ENCODE data around the gene ATP6V0E2. TPM values are rescaled to one million over a fixed set of nuclear protein-coding genes. Genes with fewer than 3 reads are reported as not detected.
A peak's percentile ranks its signal among the peaks of the same experiment; 100 is the strongest.

The ATP6V0E2 gene
- total and polyA plus RNA-seq, 8 donors, result 6.8 to 66.3 (median 16.7) TPM

- intact Hi-C loops (cut with DNase I), result no loop called here
- Histone ChIP-seq H3K4me1 (peaks cover 14 to 46% (median 36%) of the 10 kb centered on the region in 3 donors), H3K4me3 (no peak overlapping the region), H3K9me3 (no peaks in the 10 kb centered on the region), H3K36me3 (no peaks in the 10 kb centered on the region), H3K27me3 (no peaks in the 10 kb centered on the region), H3K27ac (peak overlapping the region; percentile 48 to 82 (median 75))
- WGBS, 2 donors, result 40 to 42% methylated on average over 8 of the region's 8 CpGs
- ATAC-seq (no peak), DNase-seq (no peak), FAIRE-seq (no peak)
- TF ChIP-seq, protein P1, sequence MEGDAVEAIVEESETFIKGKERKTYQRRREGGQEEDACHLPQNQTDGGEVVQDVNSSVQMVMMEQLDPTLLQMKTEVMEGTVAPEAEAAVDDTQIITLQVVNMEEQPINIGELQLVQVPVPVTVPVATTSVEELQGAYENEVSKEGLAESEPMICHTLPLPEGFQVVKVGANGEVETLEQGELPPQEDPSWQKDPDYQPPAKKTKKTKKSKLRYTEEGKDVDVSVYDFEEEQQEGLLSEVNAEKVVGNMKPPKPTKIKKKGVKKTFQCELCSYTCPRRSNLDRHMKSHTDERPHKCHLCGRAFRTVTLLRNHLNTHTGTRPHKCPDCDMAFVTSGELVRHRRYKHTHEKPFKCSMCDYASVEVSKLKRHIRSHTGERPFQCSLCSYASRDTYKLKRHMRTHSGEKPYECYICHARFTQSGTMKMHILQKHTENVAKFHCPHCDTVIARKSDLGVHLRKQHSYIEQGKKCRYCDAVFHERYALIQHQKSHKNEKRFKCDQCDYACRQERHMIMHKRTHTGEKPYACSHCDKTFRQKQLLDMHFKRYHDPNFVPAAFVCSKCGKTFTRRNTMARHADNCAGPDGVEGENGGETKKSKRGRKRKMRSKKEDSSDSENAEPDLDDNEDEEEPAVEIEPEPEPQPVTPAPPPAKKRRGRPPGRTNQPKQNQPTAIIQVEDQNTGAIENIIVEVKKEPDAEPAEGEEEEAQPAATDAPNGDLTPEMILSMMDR (IDR thresholded peaks at IDR 0.05), result no peak
Observed at GRCh38 chr7:149883048-149883438, 9.3 kb downstream of the ATP6V0E2 start.

DNA sequence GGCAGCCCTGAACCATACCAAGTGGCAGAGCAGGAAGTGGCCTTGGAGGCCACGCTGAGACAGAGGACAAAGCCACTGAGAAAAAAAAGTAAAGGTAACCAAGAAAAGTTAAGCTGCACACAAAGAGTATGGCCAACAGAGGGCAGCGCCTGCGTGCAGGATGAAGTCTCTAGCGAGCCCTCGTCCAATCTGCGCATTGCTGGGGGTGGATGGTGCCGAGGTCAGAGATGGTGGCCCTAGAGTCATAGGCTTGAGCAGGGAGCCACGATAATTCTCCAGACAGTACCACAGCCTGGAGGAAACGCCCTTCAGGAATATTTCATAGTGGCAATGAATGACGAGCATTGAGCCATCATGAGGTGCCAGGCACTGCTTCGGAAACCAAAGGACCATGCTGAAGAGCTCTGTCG, 9.7 kb downstream of the ATP6V0E2 start:
- H3K27me3 ChIP-seq, result no peaks in the 10 kb centered on the region
- ATAC-seq, result peak; percentile 81 to 90 (median 84)
- no peaks in the 10 kb centered on the region for H3K9me3 ChIP-seq
- FAIRE-seq, result no peak
- peak; percentile 67 to 86 (median 80) for DNase-seq
- no peak overlapping the region for H3K4me3 ChIP-seq
- H3K27ac ChIP-seq, result peak overlapping the region; percentile 48 to 82 (median 75)
- TF ChIP-seq, protein P1 (IDR thresholded peaks at IDR 0.05), result peak; percentile 27 to 63 (median 54)
- WGBS, 2 donors, result 14 to 19% methylated on average over 12 of the region's 12 CpGs
- H3K4me1 ChIP-seq, result peaks cover 14 to 46% (median 36%) of the 10 kb centered on the region in 3 donors
- intact Hi-C loops (cut with DNase I), result no loop called here
- H3K36me3 ChIP-seq, result no peaks in the 10 kb centered on the region

DNA sequence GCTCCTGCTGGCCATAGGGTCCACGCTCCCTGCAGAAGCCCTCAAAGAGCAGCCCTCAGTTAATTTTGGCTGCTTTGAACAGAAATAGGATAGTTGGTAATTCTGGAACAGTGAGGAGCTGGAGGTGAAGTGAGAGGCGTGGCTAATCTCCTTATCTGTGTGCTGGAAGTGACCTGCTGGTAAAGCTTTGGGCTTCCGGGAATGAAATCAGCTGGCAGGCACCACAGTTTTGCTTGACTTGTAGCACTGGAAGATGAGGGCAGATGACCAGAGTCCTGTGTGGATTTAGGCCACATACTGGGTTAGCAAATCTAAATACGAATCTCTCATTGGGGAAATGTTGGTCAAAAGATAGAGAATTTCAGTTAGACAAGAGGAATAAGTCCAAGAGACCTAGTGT, 10.2 kb downstream of the ATP6V0E2 start:
- 28 to 35% methylated on average over 4 of the region's 4 CpGs for WGBS, 2 donors
- ATAC-seq, result peak; percentile 75 to 84 (median 77)
- no peak for FAIRE-seq
- TF ChIP-seq, protein P1 (IDR thresholded peaks at IDR 0.05), result no peak
- intact Hi-C loops (cut with DNase I), result no loop called here
- H3K27me3 ChIP-seq, result no peaks in the 10 kb centered on the region
- peak in 5 of 6 donors; percentile 57 to 79 (median 72) for DNase-seq
- no peaks in the 10 kb centered on the region for H3K9me3 ChIP-seq
- H3K4me1 ChIP-seq, result peaks cover 14 to 46% (median 36%) of the 10 kb centered on the region in 3 donors
- peak overlapping the region; percentile 48 to 82 (median 75) for H3K27ac ChIP-seq
- H3K4me3 ChIP-seq, result no peak overlapping the region
- no peaks in the 10 kb centered on the region for H3K36me3 ChIP-seq

GRCh38 chr7:149884541-149884940, 10.8 kb downstream of the ATP6V0E2 start:
- Histone ChIP-seq H3K36me3 (no peaks in the 10 kb centered on the region), H3K27ac (peak overlapping the region in 2 of 4 donors; percentile 80 to 82), H3K4me3 (no peak overlapping the region), H3K9me3 (no peaks in the 10 kb centered on the region), H3K4me1 (peaks cover 14 to 46% (median 36%) of the 10 kb centered on the region in 3 donors), H3K27me3 (no peaks in the 10 kb centered on the region)
- TF ChIP-seq, protein P1 (IDR thresholded peaks at IDR 0.05), result no peak
- FAIRE-seq, result no peak
- ATAC-seq, result peak in 1 of 4 donors; percentile 20
- intact Hi-C loops (cut with DNase I), result no loop called here
- DNase-seq, result peak in 3 of 6 donors; percentile 32 to 48 (median 41)
- 70 to 79% methylated on average over 2 of the region's 2 CpGs for WGBS, 2 donors
